Stimulated activated naive CD8-positive, alpha-beta T cell treated with anti-CD3 and anti-CD28 coated beads, Interleukin-15, Interleukin-2, amounts not matched to agents 100 ng/mL and 50 ng/mL, for 24 hours (primary cell): Measurements from ENCODE around the gene ACBD6.

ENCODE experiments used
- H3K27ac Mint-ChIP-seq: one replicate; pipeline ENCODE4 v1.8.0; 2021; ENCODE audit warnings: mild to moderate bottlenecking, mixed read lengths
- H3K27me3 Mint-ChIP-seq: one replicate; pipeline ENCODE4 v1.8.0; 2021; ENCODE audit warnings: mixed read lengths
- H3K36me3 Mint-ChIP-seq: one replicate; pipeline ENCODE4 v1.8.0; 2021; ENCODE audit warnings: low read depth, mixed read lengths
- H3K4me1 Mint-ChIP-seq: one replicate; pipeline ENCODE4 v1.8.0; 2021; ENCODE audit warnings: low read depth, mixed read lengths
- H3K4me3 Mint-ChIP-seq: one replicate; pipeline ENCODE4 v1.8.0; 2021; ENCODE audit warnings: mild to moderate bottlenecking, mixed read lengths
- H3K9me3 Mint-ChIP-seq: one replicate; pipeline ENCODE4 v1.8.0; 2021; ENCODE audit warnings: mixed read lengths

ACBD6 gene

DNA sequence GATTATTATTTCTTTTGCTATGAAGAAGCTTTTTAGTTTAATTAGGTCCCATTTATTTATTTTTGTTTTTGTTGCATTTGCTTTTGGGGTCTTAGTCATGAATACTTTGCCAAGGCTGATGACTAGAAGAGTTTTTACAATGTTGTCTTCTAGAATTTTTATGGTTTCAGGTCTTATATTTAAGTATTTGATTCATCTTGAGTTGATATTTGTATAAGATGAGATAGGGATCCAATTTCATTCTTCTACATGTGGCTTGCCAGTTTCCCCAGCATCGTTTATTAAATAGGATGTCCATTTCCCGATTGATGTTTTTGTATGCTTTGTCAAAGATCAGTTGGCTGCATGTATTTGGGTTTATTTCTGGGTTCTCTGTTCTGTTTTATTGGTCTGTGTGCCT lies 8.5 kb upstream of the ACBD6 start:
- Mint-ChIP-seq H3K4me1 (no peaks in the 10 kb centered on the region), H3K27ac (no peak overlapping the region), H3K36me3 (no peaks in the 10 kb centered on the region), H3K9me3 (no peaks in the 10 kb centered on the region), H3K27me3 (peaks cover 12% of the 10 kb centered on the region), H3K4me3 (no peak overlapping the region)

DNA sequence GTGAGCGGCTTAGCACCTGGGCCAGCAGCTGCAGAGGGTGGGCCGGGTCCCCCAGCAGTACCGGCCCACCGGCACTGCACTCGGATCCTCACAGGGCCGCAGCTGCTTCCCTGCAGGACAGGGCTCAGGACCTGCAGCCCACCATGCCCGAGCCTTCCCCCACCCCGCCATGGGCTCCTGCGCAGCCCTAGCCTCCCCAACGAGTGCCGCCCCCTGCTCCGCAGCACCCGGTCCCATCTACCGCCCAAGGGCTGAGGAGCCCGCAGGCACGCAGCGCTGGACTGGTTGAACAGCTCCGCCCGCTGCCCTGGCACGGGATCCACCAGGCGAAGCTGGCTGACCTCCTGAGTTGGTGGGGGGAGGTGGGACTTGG lies 6.3 kb upstream of the ACBD6 start:
- H3K27me3 Mint-ChIP-seq, result peaks cover 12% of the 10 kb centered on the region
- no peaks in the 10 kb centered on the region for H3K36me3 Mint-ChIP-seq
- H3K4me1 Mint-ChIP-seq, result no peaks in the 10 kb centered on the region
- H3K9me3 Mint-ChIP-seq, result no peaks in the 10 kb centered on the region
- no peak overlapping the region for H3K27ac Mint-ChIP-seq
- H3K4me3 Mint-ChIP-seq, result no peak overlapping the region

- H3K36me3 Mint-ChIP-seq, result no peaks in the 10 kb centered on the region
- no peak overlapping the region for H3K27ac Mint-ChIP-seq
- H3K4me3 Mint-ChIP-seq, result no peak overlapping the region
- no peaks in the 10 kb centered on the region for H3K9me3 Mint-ChIP-seq
- peaks cover 6% of the 10 kb centered on the region for H3K4me1 Mint-ChIP-seq
- H3K27me3 Mint-ChIP-seq, result peaks cover 12% of the 10 kb centered on the region
Observed at GRCh38 chr1:180507795-180508724, 5.7 kb upstream of the ACBD6 start.

- no peaks in the 10 kb centered on the region for H3K9me3 Mint-ChIP-seq
- H3K27me3 Mint-ChIP-seq, result no peaks in the 10 kb centered on the region
- peaks cover 8% of the 10 kb centered on the region for H3K36me3 Mint-ChIP-seq
- H3K27ac Mint-ChIP-seq, result no peak overlapping the region
- H3K4me3 Mint-ChIP-seq, result no peak overlapping the region
- H3K4me1 Mint-ChIP-seq, result peaks cover 22% of the 10 kb centered on the region
Observed at GRCh38 chr1:180505732-180506335, 3.5 kb upstream of the ACBD6 start.

DNA sequence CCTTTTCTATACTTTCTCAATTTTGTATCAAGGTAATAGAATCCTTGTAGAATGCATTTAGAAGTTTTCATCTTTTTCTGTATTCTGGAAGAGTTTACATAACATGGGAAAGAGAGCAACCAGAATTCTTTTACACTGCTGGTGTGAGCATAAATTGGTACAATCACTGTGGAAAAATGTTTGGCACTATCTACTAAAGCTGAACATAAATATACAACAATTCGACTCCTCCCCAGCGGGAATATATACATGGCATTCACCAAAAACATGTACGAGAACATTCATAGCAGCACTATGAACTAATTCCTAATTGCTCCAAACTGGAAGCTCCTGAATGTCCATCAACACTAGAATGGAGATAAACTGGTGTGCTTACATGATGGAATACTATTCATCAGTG lies 1.8 kb upstream of the ACBD6 start:
- peaks cover 36% of the 10 kb centered on the region for H3K4me1 Mint-ChIP-seq
- H3K36me3 Mint-ChIP-seq, result peaks cover 10% of the 10 kb centered on the region
- H3K9me3 Mint-ChIP-seq, result no peaks in the 10 kb centered on the region
- no peaks in the 10 kb centered on the region for H3K27me3 Mint-ChIP-seq
- no peak overlapping the region for H3K4me3 Mint-ChIP-seq
- H3K27ac Mint-ChIP-seq, result no peak overlapping the region

GRCh38 chr1:180503280-180503862 lies 994 bp upstream of the ACBD6 start:
- H3K4me1 Mint-ChIP-seq, result peaks cover 41% of the 10 kb centered on the region
- peak overlapping the region; percentile 97 for H3K27ac Mint-ChIP-seq
- H3K9me3 Mint-ChIP-seq, result no peaks in the 10 kb centered on the region
- peaks cover 13% of the 10 kb centered on the region for H3K36me3 Mint-ChIP-seq
- peak overlapping the region; percentile 99 for H3K4me3 Mint-ChIP-seq
- H3K27me3 Mint-ChIP-seq, result no peaks in the 10 kb centered on the region

DNA sequence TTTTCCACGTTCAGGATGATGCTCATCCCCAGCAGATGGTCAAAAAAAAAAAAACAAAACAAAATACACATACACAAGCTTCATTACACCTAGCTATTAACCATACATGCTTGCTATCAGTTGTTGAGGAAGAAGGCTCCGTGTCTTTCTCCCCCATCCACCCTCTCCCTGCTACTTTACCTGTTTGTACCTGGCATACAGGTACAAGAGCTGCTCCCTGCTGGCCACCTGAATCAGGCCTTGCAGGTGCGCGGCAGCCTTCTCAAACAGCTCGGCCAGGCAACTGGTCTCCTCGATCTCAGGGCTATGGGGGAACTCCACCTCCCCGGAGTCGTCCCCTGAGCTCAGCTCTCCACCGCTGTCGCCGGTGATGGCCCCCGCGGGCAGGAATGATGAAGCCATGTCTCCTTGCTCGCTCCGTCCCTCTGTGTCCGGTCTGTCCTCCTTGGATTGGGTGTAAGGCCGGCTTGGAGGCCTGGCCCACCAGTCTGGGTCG lies 464 bp downstream of the ACBD6 start:
- peaks cover 21% of the 10 kb centered on the region for H3K36me3 Mint-ChIP-seq
- H3K4me3 Mint-ChIP-seq, result peak overlapping the region; percentile 99
- H3K9me3 Mint-ChIP-seq, result no peaks in the 10 kb centered on the region
- no peaks in the 10 kb centered on the region for H3K27me3 Mint-ChIP-seq
- peak overlapping the region; percentile 97 for H3K27ac Mint-ChIP-seq
- H3K4me1 Mint-ChIP-seq, result peaks cover 41% of the 10 kb centered on the region

DNA sequence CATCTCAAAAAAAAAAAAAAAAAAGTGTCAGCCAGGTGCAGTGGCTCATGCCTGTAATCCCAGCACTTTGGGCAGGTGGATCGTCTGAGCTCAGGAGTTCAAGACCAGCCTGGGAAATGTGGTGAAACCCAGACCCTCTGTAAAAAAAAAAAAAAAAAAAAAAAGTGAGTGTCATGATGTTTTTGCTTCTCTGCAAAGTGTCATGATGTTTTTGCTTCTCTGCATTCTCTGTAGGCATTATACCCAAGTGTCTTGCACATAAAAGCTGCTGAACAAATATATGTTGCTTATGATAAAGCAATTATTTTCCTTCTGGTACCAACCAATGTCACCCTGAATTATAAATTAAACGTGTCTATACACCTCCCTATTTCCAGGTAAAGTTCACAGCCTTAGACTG lies 1.7 kb downstream of the ACBD6 start:
- Mint-ChIP-seq H3K27ac (peak overlapping the region; percentile 55), H3K9me3 (no peaks in the 10 kb centered on the region), H3K4me3 (peak overlapping the region; percentile 99), H3K36me3 (peaks cover 27% of the 10 kb centered on the region), H3K27me3 (no peaks in the 10 kb centered on the region), H3K4me1 (peaks cover 49% of the 10 kb centered on the region)

DNA sequence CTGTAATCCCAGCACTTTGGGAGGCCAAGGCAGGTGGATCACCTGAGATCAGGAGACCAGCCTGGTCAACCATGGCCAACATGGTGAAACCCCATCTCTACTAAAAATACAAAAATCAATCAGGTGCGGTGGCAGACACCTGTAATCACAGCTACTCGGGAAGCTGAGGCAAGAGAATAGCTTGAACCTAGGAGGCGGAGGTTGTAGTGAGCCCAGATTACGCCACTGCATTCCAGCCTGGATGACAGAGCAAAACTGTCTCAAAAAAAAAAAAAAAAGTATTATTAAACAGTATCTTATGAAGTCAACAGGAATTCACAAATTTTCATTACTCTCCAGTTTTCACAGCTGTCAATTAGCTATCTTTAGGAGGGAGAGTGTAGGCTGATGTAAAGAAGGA lies 3.8 kb downstream of the ACBD6 start:
- Mint-ChIP-seq H3K4me1 (peaks cover 48% of the 10 kb centered on the region), H3K36me3 (peaks cover 39% of the 10 kb centered on the region), H3K9me3 (no peaks in the 10 kb centered on the region), H3K27me3 (no peaks in the 10 kb centered on the region), H3K4me3 (no peak overlapping the region), H3K27ac (no peak overlapping the region)

DNA sequence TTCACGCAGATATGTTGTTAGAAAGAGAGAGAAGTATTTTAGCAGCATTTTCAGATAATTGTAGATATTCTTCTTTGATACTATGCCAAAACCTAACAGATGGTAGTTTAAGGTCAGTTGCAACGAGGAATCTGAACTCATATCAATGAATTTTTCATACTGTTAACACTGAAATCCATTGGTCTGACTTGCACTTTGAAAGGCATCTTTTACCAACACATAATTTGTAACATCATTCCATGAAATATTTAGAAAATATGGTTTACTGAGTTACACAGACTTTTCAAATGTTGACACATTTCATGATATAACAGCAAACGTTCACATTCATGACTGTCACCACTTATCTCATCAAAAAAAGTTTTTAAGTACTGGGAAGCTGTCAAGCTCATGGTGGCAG lies 4.6 kb downstream of the ACBD6 start:
- H3K9me3 Mint-ChIP-seq, result no peaks in the 10 kb centered on the region
- H3K4me1 Mint-ChIP-seq, result peaks cover 41% of the 10 kb centered on the region
- H3K27me3 Mint-ChIP-seq, result no peaks in the 10 kb centered on the region
- H3K27ac Mint-ChIP-seq, result no peak overlapping the region
- H3K36me3 Mint-ChIP-seq, result peaks cover 44% of the 10 kb centered on the region
- H3K4me3 Mint-ChIP-seq, result no peak overlapping the region

- Mint-ChIP-seq H3K27ac (no peak overlapping the region), H3K27me3 (no peaks in the 10 kb centered on the region), H3K36me3 (peaks cover 39% of the 10 kb centered on the region), H3K4me1 (peaks cover 14% of the 10 kb centered on the region), H3K4me3 (no peak overlapping the region), H3K9me3 (no peaks in the 10 kb centered on the region)
Observed at GRCh38 chr1:180494370-180494769, 8.0 kb downstream of the ACBD6 start.

GRCh38 chr1:180489976-180490375 lies 12.4 kb downstream of the ACBD6 start:
- Mint-ChIP-seq H3K9me3 (no peaks in the 10 kb centered on the region), H3K27ac (no peak overlapping the region), H3K27me3 (no peaks in the 10 kb centered on the region), H3K36me3 (peaks cover 44% of the 10 kb centered on the region), H3K4me3 (no peak overlapping the region), H3K4me1 (no peaks in the 10 kb centered on the region)

DNA sequence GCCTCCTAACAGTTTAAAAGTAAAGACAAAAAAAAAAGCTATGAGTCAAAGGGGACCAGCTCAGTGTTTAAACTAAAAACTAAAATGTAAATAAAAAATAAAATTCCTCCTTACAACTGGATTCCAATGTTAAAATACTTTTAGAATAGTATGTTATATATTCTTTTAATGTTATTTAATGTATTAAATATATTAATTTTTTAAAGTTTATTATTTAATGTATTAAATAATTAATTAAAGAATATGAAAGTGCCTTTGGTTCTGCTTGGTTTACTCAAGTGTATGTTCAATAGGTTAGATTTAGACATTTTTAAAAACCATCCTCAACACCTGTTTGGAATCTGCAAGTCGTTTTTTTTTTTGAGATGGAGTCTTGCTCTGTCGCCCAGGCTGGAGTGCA lies 13.1 kb downstream of the ACBD6 start:
- Mint-ChIP-seq H3K36me3 (peaks cover 38% of the 10 kb centered on the region), H3K9me3 (no peaks in the 10 kb centered on the region), H3K27ac (no peak overlapping the region)

DNA sequence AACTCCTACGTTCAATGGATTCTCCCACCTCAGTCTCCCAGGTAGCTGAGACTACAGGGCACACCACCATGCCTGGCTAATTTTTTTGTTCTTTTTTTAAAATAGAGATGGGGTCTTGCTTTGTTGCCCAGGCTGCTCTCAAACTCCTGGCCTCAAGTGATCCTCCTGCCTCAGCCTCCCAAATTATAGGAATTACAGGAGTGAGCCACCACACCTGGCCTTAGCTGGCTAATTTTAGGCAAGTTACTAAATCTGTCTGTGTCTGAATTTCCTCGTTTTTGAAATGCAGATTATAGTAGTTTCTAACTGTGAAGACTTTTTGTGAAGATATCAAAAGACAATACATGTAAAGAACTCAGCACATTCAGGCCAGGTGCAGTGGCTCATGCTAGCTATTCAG lies 13.7 kb downstream of the ACBD6 start:
- Mint-ChIP-seq H3K9me3 (no peaks in the 10 kb centered on the region), H3K36me3 (peaks cover 36% of the 10 kb centered on the region), H3K4me3 (no peak overlapping the region), H3K27me3 (no peaks in the 10 kb centered on the region), H3K4me1 (no peaks in the 10 kb centered on the region), H3K27ac (no peak overlapping the region)

More for the DNA sequence above, 13.1 kb downstream of the ACBD6 start:
- Mint-ChIP-seq H3K4me3 (no peak overlapping the region), H3K27me3 (no peaks in the 10 kb centered on the region), H3K4me1 (no peaks in the 10 kb centered on the region)

DNA sequence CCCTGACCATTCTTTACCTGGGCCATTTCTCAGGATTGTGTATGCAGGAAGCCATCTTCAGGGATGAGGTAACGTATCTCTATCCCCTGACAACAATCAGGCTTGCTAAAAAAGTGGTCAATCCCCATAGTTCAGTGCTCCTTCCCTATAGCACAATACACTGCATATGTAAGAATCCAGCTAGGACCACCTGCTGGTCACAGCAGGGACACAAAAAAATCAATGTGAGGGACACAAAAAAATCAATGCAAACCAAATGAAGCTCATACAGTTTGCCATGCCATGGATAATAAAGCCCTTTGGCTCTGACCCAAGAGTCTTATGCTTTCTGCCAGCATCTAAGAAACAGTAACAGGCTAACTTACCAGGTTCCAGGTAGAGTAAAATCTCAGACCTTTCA lies 16.3 kb downstream of the ACBD6 start:
- Mint-ChIP-seq H3K36me3 (peaks cover 27% of the 10 kb centered on the region), H3K27me3 (no peaks in the 10 kb centered on the region), H3K9me3 (no peaks in the 10 kb centered on the region), H3K27ac (no peak overlapping the region), H3K4me3 (no peak overlapping the region), H3K4me1 (peaks cover 7% of the 10 kb centered on the region)
